H1 (cell line): ENCODE results near the gene CACNG4. TPM values are rescaled to one million over a fixed set of nuclear protein-coding genes. Genes with fewer than 3 reads are reported as not detected.

Experiments used
- CTCF ChIA-PET: fragments of 300-600 bp; sonication (Branson Sonifier 250); formaldehyde crosslinking; loops from one replicate; lab custom pipeline; 2021; ENCODE audit not compliant: partially characterized antibody; lab: Charles Lee
- POLR2A ChIA-PET: fragments of 300-600 bp; sonication (Branson Sonifier 250); formaldehyde crosslinking; loops from one replicate; lab custom pipeline; 2021; ENCODE audit warnings: inconsistent platforms; ENCODE audit not compliant: partially characterized antibody; lab: Charles Lee
- DNase-seq, 2 experiments: peaks; one replicate each; pipeline versions ENCODE4 v3.0.0 to v3.0.0-alpha.2; 2010 to 2022; ENCODE audit warnings: low spot score in 2 of 2, low read depth in 1 of 2, mixed read lengths in 1 of 2
- FAIRE-seq: peaks from 2 replicates; lab custom pipeline; 2011; peaks lifted over from hg19 to GRCh38; lab: Jason Lieb, UNC
- H2AFZ ChIP-seq: 2 replicates; pipeline ENCODE4 v1.8.1; 2012; ENCODE audit warnings: low read length, inconsistent platforms
- H2AK5ac ChIP-seq: 2 replicates; pipeline ENCODE4 v1.6.1; 2013; ENCODE audit warnings: low read depth, low read length
- H2BK120ac ChIP-seq: replicated peaks from 2 replicates; pipeline ENCODE3; 2013; ENCODE audit warnings: low read depth, low read length, inconsistent platforms
- H2BK12ac ChIP-seq: 2 replicates; pipeline ENCODE4 v1.6.1; 2013; ENCODE audit warnings: low read depth, low read length
- H2BK15ac ChIP-seq: 2 replicates; pipeline ENCODE4 v1.6.1; 2013; ENCODE audit warnings: low read length
- H2BK20ac ChIP-seq: 2 replicates; pipeline ENCODE4 v1.6.1; 2013; ENCODE audit warnings: low read length
- H2BK5ac ChIP-seq: 2 replicates; pipeline ENCODE4 v1.6.1; 2013; ENCODE audit warnings: low read depth, low read length
- H3K14ac ChIP-seq: 2 replicates; pipeline ENCODE4 v1.6.1; 2013; ENCODE audit warnings: inconsistent platforms; ENCODE audit not compliant: insufficient read length
- H3K18ac ChIP-seq: 2 replicates; pipeline ENCODE4 v1.6.1; 2013; ENCODE audit warnings: low read length; ENCODE audit errors: extremely low read depth
- H3K23ac ChIP-seq: 2 replicates; pipeline ENCODE4 v1.6.1; 2013; ENCODE audit warnings: inconsistent platforms; ENCODE audit not compliant: insufficient read length
- H3K23me2 ChIP-seq: 2 replicates; pipeline ENCODE4 v1.6.1; 2013; ENCODE audit warnings: low read depth, low read length
- H3K27ac ChIP-seq: 2 replicates; pipeline ENCODE4 v1.6.1; 2011; ENCODE audit warnings: low read depth, low read length, inconsistent platforms
- H3K27me3 ChIP-seq, 4 experiments: replicated peaks in 1 of 4; 1 replicate in 1 of 4; 2 replicates in 3 of 4; pipeline versions ENCODE4 v1.6.1 to v1.8.1; 2011 to 2013; ENCODE audit warnings: low read length in 3 of 4, mild to moderate bottlenecking in 3 of 4, inconsistent platforms in 2 of 4, mixed read lengths in 2 of 4, moderate library complexity in 1 of 4; ENCODE audit not compliant: control insufficient read depth in 3 of 4, insufficient read depth in 3 of 4; ENCODE audit errors: extremely low read depth in 1 of 4
- H3K36me3 ChIP-seq, 4 experiments: 2 replicates each; pipeline versions ENCODE4 v1.6.1 to v1.8.1; 2011 to 2013; ENCODE audit warnings: mild to moderate bottlenecking in 4 of 4, low read length in 3 of 4, moderate library complexity in 2 of 4, control low read depth in 1 of 4, inconsistent platforms in 1 of 4; ENCODE audit not compliant: insufficient read depth in 4 of 4, control insufficient read depth in 2 of 4
- H3K4ac ChIP-seq: replicated peaks from 2 replicates; pipeline ENCODE3; 2013; ENCODE audit warnings: low read length, low read depth, mixed read lengths, inconsistent platforms; ENCODE audit not compliant: insufficient read length
- H3K4me1 ChIP-seq, 4 experiments: replicated peaks in 1 of 4; 1 replicate in 1 of 4; 2 replicates in 3 of 4; pipeline versions ENCODE4 v1.6.1 to v1.8.1; 2011 to 2013; ENCODE audit warnings: low read length in 3 of 4, inconsistent platforms in 2 of 4, mixed read lengths in 1 of 4; ENCODE audit not compliant: insufficient read depth in 4 of 4, control insufficient read depth in 3 of 4
- H3K4me2 ChIP-seq, 2 experiments: 2 replicates each; pipeline versions ENCODE4 v1.6.1 to v1.8.1; 2011 to 2013; ENCODE audit warnings: low read depth in 2 of 2, low read length in 2 of 2, control low read depth in 1 of 2, inconsistent platforms in 1 of 2, mild to moderate bottlenecking in 1 of 2; ENCODE audit not compliant: insufficient read depth in 1 of 2
- H3K4me3 ChIP-seq, 4 experiments: fragments of 200-600, 300-600 bp in 1 of 4; sonication (generic), shearing (Covaris generic), sonication (Bioruptor Twin) in 1 of 4; 2 replicates each; pipeline versions ENCODE4 v1.5.1 to v1.8.1; 2011 to 2016; ENCODE audit warnings: low read length in 4 of 4, low read depth in 3 of 4, control low read depth in 2 of 4, inconsistent platforms in 2 of 4, mild to moderate bottlenecking in 2 of 4, mixed read lengths in 1 of 4, moderate library complexity in 1 of 4; ENCODE audit not compliant: insufficient read depth in 2 of 4; ENCODE audit errors: extremely low read depth in 1 of 4
- H3K56ac ChIP-seq: replicated peaks from 2 replicates; pipeline ENCODE3; 2013; ENCODE audit warnings: low read depth, mild to moderate bottlenecking, mixed read lengths, low read length, inconsistent platforms; ENCODE audit not compliant: insufficient read length
- H3K79me1 ChIP-seq: 2 replicates; pipeline ENCODE4 v1.6.1; 2013; ENCODE audit warnings: low read depth, low read length, control low read depth
- H3K79me2 ChIP-seq, 2 experiments: 2 replicates each; pipeline versions ENCODE4 v1.6.1 to v1.8.1; 2012 to 2013; ENCODE audit warnings: low read length in 2 of 2, mild to moderate bottlenecking in 2 of 2, inconsistent platforms in 1 of 2; ENCODE audit not compliant: insufficient read depth in 2 of 2, control insufficient read depth in 1 of 2
- H3K9ac ChIP-seq, 4 experiments: replicated peaks in 1 of 4; 1 replicate in 1 of 4; 2 replicates in 3 of 4; pipeline versions ENCODE4 v1.6.1 to v1.8.1; 2011 to 2013; ENCODE audit warnings: low read depth in 3 of 4, low read length in 3 of 4, control low read depth in 2 of 4, mild to moderate bottlenecking in 2 of 4, moderate library complexity in 2 of 4, inconsistent platforms in 1 of 4; ENCODE audit errors: extremely low read depth in 1 of 4
- H3K9me3 ChIP-seq, 2 experiments: 2 replicates each; pipeline versions ENCODE4 v1.6.1 to v1.8.1; 2012 to 2013; ENCODE audit warnings: mild to moderate bottlenecking in 2 of 2, moderate library complexity in 2 of 2, control low read depth in 1 of 2, inconsistent platforms in 1 of 2, low read depth in 1 of 2, low read length in 1 of 2, mixed read lengths in 1 of 2; ENCODE audit not compliant: insufficient read depth in 2 of 2
- H4K20me1 ChIP-seq, 2 experiments: replicated peaks in 1 of 2; 2 replicates each; pipeline versions ENCODE3 to v1.8.1; 2011 to 2013; ENCODE audit warnings: inconsistent platforms in 2 of 2, low read length in 2 of 2, mild to moderate bottlenecking in 1 of 2; ENCODE audit not compliant: insufficient read depth in 2 of 2, control insufficient read depth in 1 of 2
- H4K5ac ChIP-seq: 2 replicates; pipeline ENCODE4 v1.6.1; 2013; ENCODE audit warnings: low read length, low read depth, mixed read lengths, inconsistent platforms; ENCODE audit not compliant: insufficient read length
- H4K8ac ChIP-seq: 2 replicates; pipeline ENCODE4 v1.8.0; 2013; ENCODE audit warnings: mild to moderate bottlenecking, moderate library complexity, low read length, inconsistent platforms; ENCODE audit not compliant: insufficient read depth; ENCODE audit errors: extremely low read depth
- H4K91ac ChIP-seq: replicated peaks from 2 replicates; pipeline ENCODE3; 2013; ENCODE audit warnings: low read length, mixed read lengths, inconsistent platforms; ENCODE audit not compliant: insufficient read length
- GABPA ChIP-seq: IDR thresholded peaks from 2 replicates; pipeline ENCODE4 v1.6.1; 2011; ENCODE audit warnings: mild to moderate bottlenecking, low read length, moderate library complexity, borderline replicate concordance; ENCODE audit not compliant: insufficient read depth
- SIRT6 ChIP-seq: IDR thresholded peaks from one replicate; pipeline ENCODE4 v1.7.1; 2012; ENCODE audit warnings: low read length, inconsistent platforms
- SUZ12 ChIP-seq: fragments of 200-600 bp; sonication (generic); IDR thresholded peaks from 2 replicates; pipeline ENCODE4 v1.6.1; 2012; ENCODE audit warnings: mild to moderate bottlenecking, inconsistent platforms, low read length, moderate library complexity, mixed read lengths
- WGBS, 2 experiments: shearing (Covaris generic) in 1 of 2; methylation state at CpG; one replicate each; pipeline versions ENCODE4 v1.1.6 to v1.1.7; 2013 to 2015; ENCODE audit warnings: low lambda C conversion rate in 2 of 2, mixed read lengths in 2 of 2, inconsistent platforms in 1 of 2, low coverage in 1 of 2, missing lambda C conversion rate in 1 of 2; ENCODE audit not compliant: insufficient replicate concordance in 2 of 2, insufficient coverage in 1 of 2, insufficient read length in 1 of 2; ENCODE audit errors: extremely low coverage in 1 of 2, missing lambda C conversion rate in 1 of 2; 5-methylcytosine and 5-hydroxymethylcytosine counted together
- polyA plus RNA-seq, 7 experiments: library from polyadenylated mRNA; depleted of rRNA in 3 of 7; stranded (reverse) in 5 of 7; unstranded in 2 of 7; fragments of >200 nt in 5 of 7; fragments of 200-250 nt in 2 of 7; gene quantifications; 1 replicate in 5 of 7; 2 replicates in 1 of 7; 4 replicates in 1 of 7; pipeline versions ENCODE4 v1.2.1 to v1.2.3, GENCODE V29; 2011 to 2013; ENCODE audit warnings: missing spikeins in 2 of 7, mixed read lengths in 2 of 7
- total RNA-seq: library from RNA; stranded (reverse); fragmentation: NEBNext Ultra II Directional; extraction: Animal tissue kit (Norgen Biotek cat#: 25700); gene quantifications from 2 replicates; pipeline ENCODE4 v1.2.1, GENCODE V29; 2021

Gene CACNG4
- total and polyA plus RNA-seq, 2 of the 8 experiments (the other 6 are each of a cell fraction or from before 2014, with no cell fraction given), result 3.6 to 5.6 TPM

DNA sequence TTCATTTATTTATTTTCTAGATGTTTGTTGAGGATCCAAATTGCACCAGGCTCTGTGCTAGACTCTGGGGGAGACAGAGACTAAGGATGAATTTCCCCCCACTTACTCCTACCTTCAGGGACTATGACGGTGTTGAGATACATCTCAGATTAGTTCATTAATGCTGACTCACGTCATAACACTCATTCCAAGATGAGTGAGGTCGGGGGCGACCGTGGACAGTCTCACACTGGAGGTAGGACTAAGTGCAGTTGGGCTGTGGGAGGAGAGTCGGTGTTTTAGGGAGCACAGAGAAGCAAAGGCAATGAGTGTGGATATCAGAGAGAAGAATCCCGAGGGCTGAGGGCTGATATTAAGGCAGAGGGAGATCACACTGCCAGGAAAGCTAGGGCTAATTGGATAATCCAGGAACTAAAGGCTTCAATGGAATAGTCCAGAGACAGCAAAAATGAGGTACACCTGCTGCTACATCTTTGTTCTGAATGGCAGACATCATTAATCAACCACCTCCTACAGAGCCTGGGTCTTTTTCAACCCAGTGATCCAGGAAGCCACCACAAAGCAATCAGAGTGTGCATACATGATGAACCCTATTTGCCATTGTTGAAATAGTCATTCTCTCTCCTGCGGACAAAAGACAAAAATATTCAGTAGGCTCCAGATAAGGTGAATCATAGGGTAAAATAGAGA is 38.6 kb upstream of the CACNG4 start:
- H2BK20ac ChIP-seq, result no peak overlapping the region
- H3K9ac ChIP-seq, result no peak overlapping the region
- no peak overlapping the region for H3K18ac ChIP-seq
- TF ChIP-seq SIRT6 (no peak), SUZ12 (no peak), GABPA (no peak)
- H2BK5ac ChIP-seq, result no peak overlapping the region
- POLR2A ChIA-PET, result no interaction called here
- no peak overlapping the region for H3K4me2 ChIP-seq
- no peaks in the 10 kb centered on the region for H3K36me3 ChIP-seq
- no peak overlapping the region for H3K14ac ChIP-seq
- no peak overlapping the region for H2BK120ac ChIP-seq
- H3K23ac ChIP-seq, result no peak overlapping the region
- whole genome bisulfite sequencing, 2 experiments, result 89% methylated on average over 8 of the region's 8 CpGs; no CpG with 5 or more reads in 1 of the 2 experiments
- CTCF ChIA-PET, result interaction anchor here (2.4 kb wide), 1 partner anchor 10 kb away, joined by 9 read pairs; no protein-coding TSS in a partner anchor
- H3K79me1 ChIP-seq, result no peaks in the 10 kb centered on the region
- H3K27ac ChIP-seq, result no peak overlapping the region
- no peak overlapping the region for H2AK5ac ChIP-seq
- no peak overlapping the region for H4K8ac ChIP-seq
- no peak overlapping the region for H3K4me3 ChIP-seq
- H3K27me3 ChIP-seq, result no peaks in the 10 kb centered on the region
- no peak overlapping the region for H4K91ac ChIP-seq
- H2BK15ac ChIP-seq, result no peak overlapping the region
- no peaks in the 10 kb centered on the region for H3K79me2 ChIP-seq
- no peak overlapping the region for H2AFZ ChIP-seq
- no peak overlapping the region for H3K56ac ChIP-seq
- no peaks in the 10 kb centered on the region for H4K20me1 ChIP-seq
- DNase-seq (no peak), FAIRE-seq (no peak)
- no peak overlapping the region for H4K5ac ChIP-seq
- no peaks in the 10 kb centered on the region for H3K4me1 ChIP-seq
- no peak overlapping the region for H2BK12ac ChIP-seq
- H3K9me3 ChIP-seq, result no peaks in the 10 kb centered on the region; a peak in 1 of 4 replicates
- H3K4ac ChIP-seq, result no peak overlapping the region
- no peaks in the 10 kb centered on the region for H3K23me2 ChIP-seq
